ENCODE data around the gene RMND5A. TPM values are rescaled to one million over a fixed set of nuclear protein-coding genes. Genes with fewer than 3 reads are reported as not detected.

Gene RMND5A
- total and polyA plus RNA-seq, 7 experiments from 2014 or later: 13.0 to 42.5 (median 28.9) TPM

- peak overlapping the region in 1 of 9 donors; percentile 32 for H3K27ac Mint-ChIP-seq
These were observed 24.1 kb downstream of the RMND5A start for GRCh38 chr2:86744152-86744551.

GRCh38 chr2:86746939-86747338 is 26.8 kb downstream of the RMND5A start:
- CTCF ChIA-PET: no interaction called here

More at GRCh38 chr2:86744152-86744551, 24.1 kb downstream of the RMND5A start:
- H3K9me3 ChIP-seq (ENCODE audit: control insufficient read depth in 2 of 3, low read length in 3 of 3): no peaks in the 10 kb centered on the region
- H3K4me1 ChIP-seq (ENCODE audit: control insufficient read depth in 2 of 2, insufficient read depth in 2 of 2, low read length in 2 of 2): no peaks in the 10 kb centered on the region
- Mint-ChIP-seq H3K4me1 (peaks cover 19 to 53% (median 39%) of the 10 kb centered on the region in 7 donors), H3K4me3 (no peak overlapping the region), H3K9me3 (peaks cover 0 to 4% (median 0%) of the 10 kb centered on the region in 11 donors), H3K36me3 (peaks cover 3 to 42% (median 18%) of the 10 kb centered on the region in 5 donors), H3K27me3 (no peaks in the 10 kb centered on the region)
- intact Hi-C loops (cut with micrococcal nuclease): no loop called here
- no peaks in the 10 kb centered on the region for H3K27me3 ChIP-seq (ENCODE audit: control insufficient read depth in 2 of 2, insufficient read depth in 2 of 2, low read length in 2 of 2)
- POLR2A ChIA-PET: no interaction called here
- CTCF ChIA-PET: interaction anchor here (0.7 to 1.0 kb wide), 2 partner anchors 14 to 961 kb away, joined by 3 to 4 read pairs; no protein-coding TSS in a partner anchor
- DNase-seq (no peak), ATAC-seq (no peak)
- H3K27ac ChIP-seq (ENCODE audit: low read depth, low read length): no peak overlapping the region
- peaks cover 0 to 7% (median 7%) of the 10 kb centered on the region in 3 experiments for H3K36me3 ChIP-seq (ENCODE audit: control insufficient read depth in 2 of 3, insufficient read depth in 3 of 3, low read length in 3 of 3)
- H3K4me3 ChIP-seq (ENCODE audit: low read length): no peak overlapping the region

GRCh38 chr2:86747711-86748639 is 27.9 kb downstream of the RMND5A start:
- Histone ChIP-seq H3K36me3 (ENCODE audit: control insufficient read depth in 2 of 3, insufficient read depth in 3 of 3, low read length in 3 of 3) (peaks cover 0 to 31% (median 6%) of the 10 kb centered on the region in 3 experiments), H3K4me1 (ENCODE audit: control insufficient read depth in 2 of 2, insufficient read depth in 2 of 2, low read length in 2 of 2) (no peaks in the 10 kb centered on the region), H3K4me3 (ENCODE audit: low read length) (no peak overlapping the region), H3K27me3 (ENCODE audit: control insufficient read depth in 2 of 2, insufficient read depth in 2 of 2, low read length in 2 of 2) (no peaks in the 10 kb centered on the region), H3K27ac (ENCODE audit: low read depth, low read length) (no peak overlapping the region), H3K9me3 (ENCODE audit: control insufficient read depth in 2 of 3, low read length in 3 of 3) (no peaks in the 10 kb centered on the region)
- peaks cover 19 to 55% (median 48%) of the 10 kb centered on the region in 7 donors for H3K4me1 Mint-ChIP-seq
- ATAC-seq (no peak), DNase-seq (no peak)
- no peaks in the 10 kb centered on the region for H3K27me3 Mint-ChIP-seq
- ChIA-PET POLR2A (interaction anchor here (1.1 kb wide), 1 partner anchor 195 kb away, joined by 4 read pairs; no protein-coding TSS in a partner anchor), CTCF (no interaction called here)
- H3K27ac Mint-ChIP-seq: no peak overlapping the region
- intact Hi-C loops (cut with micrococcal nuclease): no loop called here
- peaks cover 12 to 72% (median 46%) of the 10 kb centered on the region in 5 donors for H3K36me3 Mint-ChIP-seq
- H3K9me3 Mint-ChIP-seq: peaks cover 0 to 16% (median 4%) of the 10 kb centered on the region in 11 donors
- H3K4me3 Mint-ChIP-seq: no peak overlapping the region

More at GRCh38 chr2:86746939-86747338, 26.8 kb downstream of the RMND5A start:
- DNase-seq (no peak), ATAC-seq (no peak)
- intact Hi-C loops (cut with micrococcal nuclease): no loop called here
- POLR2A ChIA-PET: no interaction called here
- Histone ChIP-seq H3K9me3 (ENCODE audit: control insufficient read depth in 2 of 3, low read length in 3 of 3) (no peaks in the 10 kb centered on the region), H3K27ac (ENCODE audit: low read depth, low read length) (no peak overlapping the region), H3K4me3 (ENCODE audit: low read length) (no peak overlapping the region), H3K4me1 (ENCODE audit: control insufficient read depth in 2 of 2, insufficient read depth in 2 of 2, low read length in 2 of 2) (no peaks in the 10 kb centered on the region), H3K36me3 (ENCODE audit: control insufficient read depth in 2 of 3, insufficient read depth in 3 of 3, low read length in 3 of 3) (peaks cover 0 to 20% (median 7%) of the 10 kb centered on the region in 3 experiments), H3K27me3 (ENCODE audit: control insufficient read depth in 2 of 2, insufficient read depth in 2 of 2, low read length in 2 of 2) (no peaks in the 10 kb centered on the region)
- peaks cover 6 to 68% (median 39%) of the 10 kb centered on the region in 5 donors for H3K36me3 Mint-ChIP-seq
- H3K4me3 Mint-ChIP-seq: peak overlapping the region in 1 of 10 donors; percentile 9
- peak overlapping the region in 2 of 9 donors; percentile 1 to 6 for H3K27ac Mint-ChIP-seq
- H3K4me1 Mint-ChIP-seq: peaks cover 23 to 64% (median 51%) of the 10 kb centered on the region in 7 donors
- no peaks in the 10 kb centered on the region for H3K27me3 Mint-ChIP-seq
- H3K9me3 Mint-ChIP-seq: peaks cover 0 to 16% (median 4%) of the 10 kb centered on the region in 11 donors

GRCh38 chr2:86750240-86750839 is 30.2 kb downstream of the RMND5A start:
- H3K27me3 ChIP-seq (ENCODE audit: control insufficient read depth in 2 of 2, insufficient read depth in 2 of 2, low read length in 2 of 2): no peaks in the 10 kb centered on the region
- intact Hi-C loops (cut with micrococcal nuclease): no loop called here
- no peak for ATAC-seq
- no peak for DNase-seq
- Mint-ChIP-seq H3K9me3 (peaks cover 0 to 16% (median 4%) of the 10 kb centered on the region in 11 donors), H3K36me3 (peaks cover 12 to 71% (median 50%) of the 10 kb centered on the region in 5 donors), H3K4me1 (peaks cover 15 to 40% (median 33%) of the 10 kb centered on the region in 7 donors), H3K27ac (peak overlapping the region in 1 of 9 donors; percentile 6), H3K4me3 (no peak overlapping the region), H3K27me3 (no peaks in the 10 kb centered on the region)
- ChIA-PET POLR2A (interaction anchor here (0.6 kb wide), 1 partner anchor 146 kb away, joined by 4 read pairs; no protein-coding TSS in a partner anchor), CTCF (interaction anchor here (0.6 kb wide), 1 partner anchor 817 kb away, joined by 3 read pairs; no protein-coding TSS in a partner anchor)
- H3K4me1 ChIP-seq (ENCODE audit: control insufficient read depth in 2 of 2, insufficient read depth in 2 of 2, low read length in 2 of 2): no peaks in the 10 kb centered on the region
- H3K27ac ChIP-seq (ENCODE audit: low read depth, low read length): no peak overlapping the region
- H3K36me3 ChIP-seq (ENCODE audit: control insufficient read depth in 2 of 3, insufficient read depth in 3 of 3, low read length in 3 of 3): peaks cover 0 to 44% (median 0%) of the 10 kb centered on the region in 3 experiments
- no peaks in the 10 kb centered on the region for H3K9me3 ChIP-seq (ENCODE audit: control insufficient read depth in 2 of 3, low read length in 3 of 3)
- no peak overlapping the region for H3K4me3 ChIP-seq (ENCODE audit: low read length)

- DNase-seq: no peak
- Mint-ChIP-seq H3K27ac (no peak overlapping the region), H3K9me3 (peaks cover 0 to 16% (median 4%) of the 10 kb centered on the region in 11 donors), H3K4me1 (peaks cover 6 to 31% (median 23%) of the 10 kb centered on the region in 7 donors), H3K36me3 (peaks cover 9 to 76% (median 59%) of the 10 kb centered on the region in 5 donors), H3K27me3 (no peaks in the 10 kb centered on the region), H3K4me3 (no peak overlapping the region)
- no peaks in the 10 kb centered on the region for H3K4me1 ChIP-seq (ENCODE audit: control insufficient read depth in 2 of 2, insufficient read depth in 2 of 2, low read length in 2 of 2)
- no peaks in the 10 kb centered on the region for H3K27me3 ChIP-seq (ENCODE audit: control insufficient read depth in 2 of 2, insufficient read depth in 2 of 2, low read length in 2 of 2)
- POLR2A ChIA-PET: no interaction called here
- CTCF ChIA-PET: no interaction called here
- H3K9me3 ChIP-seq (ENCODE audit: control insufficient read depth in 2 of 3, low read length in 3 of 3): no peaks in the 10 kb centered on the region
- H3K4me3 ChIP-seq (ENCODE audit: low read length): no peak overlapping the region
- H3K27ac ChIP-seq (ENCODE audit: low read depth, low read length): no peak overlapping the region
- intact Hi-C loops (cut with micrococcal nuclease): no loop called here
- peaks cover 3 to 57% (median 5%) of the 10 kb centered on the region in 3 experiments for H3K36me3 ChIP-seq (ENCODE audit: control insufficient read depth in 2 of 3, insufficient read depth in 3 of 3, low read length in 3 of 3)
- ATAC-seq: no peak
These were observed 31.7 kb downstream of the RMND5A start for GRCh38 chr2:86751778-86752177.

- H3K27ac ChIP-seq (ENCODE audit: low read depth, low read length): no peak overlapping the region
- no peaks in the 10 kb centered on the region for H3K27me3 ChIP-seq (ENCODE audit: control insufficient read depth in 2 of 2, insufficient read depth in 2 of 2, low read length in 2 of 2)
- no peak for DNase-seq
- no peak overlapping the region for H3K4me3 ChIP-seq (ENCODE audit: low read length)
- no peak overlapping the region for H3K27ac Mint-ChIP-seq
- intact Hi-C loops (cut with micrococcal nuclease): no loop called here
- H3K4me1 Mint-ChIP-seq: peaks cover 0 to 27% (median 21%) of the 10 kb centered on the region in 7 donors
- peaks cover 9 to 72% (median 61%) of the 10 kb centered on the region in 5 donors for H3K36me3 Mint-ChIP-seq
- H3K27me3 Mint-ChIP-seq: no peaks in the 10 kb centered on the region
- H3K9me3 Mint-ChIP-seq: peaks cover 0 to 16% (median 4%) of the 10 kb centered on the region in 11 donors
- ATAC-seq: no peak
- ChIA-PET POLR2A (interaction anchor here (0.7 kb wide), 1 partner anchor 235 kb away, joined by 3 read pairs; no protein-coding TSS in a partner anchor), CTCF (interaction anchor here (1.1 to 2.4 kb wide), 2 partner anchors 11 to 14 kb away, joined by 3 to 14 read pairs; no protein-coding TSS in a partner anchor)
- peaks cover 3 to 64% (median 5%) of the 10 kb centered on the region in 3 experiments for H3K36me3 ChIP-seq (ENCODE audit: control insufficient read depth in 2 of 3, insufficient read depth in 3 of 3, low read length in 3 of 3)
- H3K9me3 ChIP-seq (ENCODE audit: control insufficient read depth in 2 of 3, low read length in 3 of 3): no peaks in the 10 kb centered on the region
- H3K4me1 ChIP-seq (ENCODE audit: control insufficient read depth in 2 of 2, insufficient read depth in 2 of 2, low read length in 2 of 2): no peaks in the 10 kb centered on the region
- H3K4me3 Mint-ChIP-seq: no peak overlapping the region
These were observed 32.8 kb downstream of the RMND5A start for GRCh38 chr2:86752934-86753333.
